22Rv1 (cell line): ENCODE measurements around the gene KRT86.
A peak's percentile ranks its signal among the peaks of the same experiment; 100 is the strongest.

Source experiments
- H3K27ac ChIP-seq: fragments of 450-650 bp; 2 replicates; pipeline ENCODE4 v1.5.1; 2017
- ZFX ChIP-seq: fragments of 450-650 bp; IDR thresholded peaks from 2 replicates; pipeline ENCODE4 v1.6.1; 2017; ENCODE audit warnings: antibody characterized with exemption, borderline replicate concordance
- TF ChIP-seq, protein P1 (sequence below): fragments of 450-650 bp; IDR thresholded peaks from 2 replicates; pipeline ENCODE4 v1.5.1; 2017; ENCODE audit warnings: mild to moderate bottlenecking

KRT86 gene

DNA sequence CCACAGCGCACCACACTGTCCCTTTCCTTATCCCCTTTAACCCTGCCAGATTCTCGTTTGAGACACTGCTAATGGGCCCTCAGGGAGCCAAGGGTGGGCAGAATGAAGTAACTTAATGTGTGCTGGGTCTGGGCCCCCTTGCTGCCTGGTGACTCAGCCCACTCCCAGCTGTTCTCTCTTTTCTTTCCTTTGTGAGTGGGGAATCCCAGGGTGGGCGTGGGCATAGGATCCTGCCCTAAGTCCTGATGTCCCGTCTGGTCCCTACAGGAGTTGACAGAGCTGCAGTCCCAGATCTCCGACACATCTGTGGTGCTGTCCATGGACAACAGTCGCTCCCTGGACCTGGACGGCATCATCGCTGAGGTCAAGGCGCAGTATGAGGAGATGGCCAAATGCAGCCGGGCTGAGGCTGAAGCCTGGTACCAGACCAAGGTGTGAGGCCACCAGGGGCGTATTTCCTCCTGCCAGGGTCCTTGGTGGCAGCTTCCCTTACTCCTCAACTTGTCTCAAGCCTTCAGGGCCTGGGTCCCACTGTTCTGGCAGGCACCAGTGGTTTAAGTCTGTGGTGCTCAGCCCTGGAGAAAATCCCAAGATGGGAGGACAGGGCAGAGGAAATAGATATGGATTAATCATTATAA, 33.1 kb upstream of the KRT86 start:
- no peak for TF ChIP-seq ZFX
- TF ChIP-seq, protein P1, sequence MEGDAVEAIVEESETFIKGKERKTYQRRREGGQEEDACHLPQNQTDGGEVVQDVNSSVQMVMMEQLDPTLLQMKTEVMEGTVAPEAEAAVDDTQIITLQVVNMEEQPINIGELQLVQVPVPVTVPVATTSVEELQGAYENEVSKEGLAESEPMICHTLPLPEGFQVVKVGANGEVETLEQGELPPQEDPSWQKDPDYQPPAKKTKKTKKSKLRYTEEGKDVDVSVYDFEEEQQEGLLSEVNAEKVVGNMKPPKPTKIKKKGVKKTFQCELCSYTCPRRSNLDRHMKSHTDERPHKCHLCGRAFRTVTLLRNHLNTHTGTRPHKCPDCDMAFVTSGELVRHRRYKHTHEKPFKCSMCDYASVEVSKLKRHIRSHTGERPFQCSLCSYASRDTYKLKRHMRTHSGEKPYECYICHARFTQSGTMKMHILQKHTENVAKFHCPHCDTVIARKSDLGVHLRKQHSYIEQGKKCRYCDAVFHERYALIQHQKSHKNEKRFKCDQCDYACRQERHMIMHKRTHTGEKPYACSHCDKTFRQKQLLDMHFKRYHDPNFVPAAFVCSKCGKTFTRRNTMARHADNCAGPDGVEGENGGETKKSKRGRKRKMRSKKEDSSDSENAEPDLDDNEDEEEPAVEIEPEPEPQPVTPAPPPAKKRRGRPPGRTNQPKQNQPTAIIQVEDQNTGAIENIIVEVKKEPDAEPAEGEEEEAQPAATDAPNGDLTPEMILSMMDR, result no peak
- H3K27ac ChIP-seq, result no peak overlapping the region

DNA sequence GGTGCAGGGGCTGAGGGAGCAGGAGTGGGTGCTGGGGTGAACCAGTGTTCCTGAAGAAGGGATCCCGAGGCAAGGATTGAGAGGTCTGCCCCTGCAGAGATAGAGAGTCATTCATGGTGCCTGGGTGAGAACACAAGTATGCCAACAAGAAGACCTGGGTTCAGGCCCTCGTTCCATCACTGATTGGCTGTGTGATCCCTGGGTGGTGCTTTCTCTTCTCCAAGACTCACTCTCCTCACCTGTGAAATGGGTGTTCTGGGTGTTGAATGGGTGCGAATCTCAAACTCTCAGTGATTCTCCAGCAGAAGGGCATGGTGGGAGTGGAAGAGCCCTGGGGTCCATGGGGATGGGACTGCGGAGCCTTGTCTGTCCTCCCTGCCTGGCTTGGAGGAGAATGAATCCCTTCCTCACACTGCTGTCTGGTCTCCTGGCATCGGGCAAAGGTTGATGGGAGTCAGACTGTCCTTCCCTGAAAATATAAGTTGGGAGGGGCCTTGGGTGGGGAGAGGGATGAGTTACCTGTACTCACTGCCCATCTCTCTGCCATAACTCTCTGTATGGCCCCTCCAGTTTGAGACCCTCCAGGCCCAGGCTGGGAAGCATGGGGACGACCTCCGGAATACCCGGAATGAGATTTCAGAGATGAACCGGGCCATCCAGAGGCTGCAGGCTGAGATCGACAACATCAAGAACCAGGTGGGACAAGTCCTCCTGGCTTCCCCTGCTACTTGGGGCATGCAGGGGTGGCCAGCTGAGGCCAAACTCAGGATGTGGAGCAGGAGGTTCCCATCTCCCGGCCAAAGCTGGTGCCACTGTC, 31.8 kb upstream of the KRT86 start:
- no peak for TF ChIP-seq ZFX
- TF ChIP-seq, protein P1, result no peak
- H3K27ac ChIP-seq, result peak overlapping the region; percentile 1; the same call in 1 of the 2 replicates

DNA sequence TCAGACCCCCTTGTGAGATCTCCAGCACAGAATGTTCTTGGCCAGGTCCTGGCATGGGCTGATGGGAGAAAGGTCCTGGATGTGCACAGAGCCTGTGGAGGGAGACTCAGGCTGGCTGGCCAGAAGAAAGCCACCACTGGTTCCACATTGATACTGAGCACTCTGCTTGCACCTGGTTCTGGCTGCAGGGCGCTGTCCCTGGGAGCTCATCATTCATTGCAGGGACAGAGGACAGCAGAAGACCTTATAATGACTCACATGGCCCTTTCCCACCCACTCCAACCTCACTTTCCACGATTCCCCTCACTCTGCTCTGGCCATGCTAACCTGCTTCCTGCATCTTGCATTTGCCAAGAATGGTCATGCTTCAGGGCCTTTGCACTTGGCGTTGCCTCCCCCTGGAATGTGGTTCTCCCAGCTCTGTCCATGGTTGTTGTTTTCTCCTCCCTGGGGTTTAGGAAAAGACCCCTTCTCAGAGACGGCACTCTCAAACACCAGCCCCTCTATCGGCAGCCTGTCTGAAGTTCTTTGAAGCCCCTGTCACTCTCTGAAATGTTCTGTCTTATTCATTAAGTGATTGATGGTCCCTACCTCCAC, 31.1 kb upstream of the KRT86 start:
- H3K27ac ChIP-seq, result peak overlapping the region; percentile 1; the same call in 1 of the 2 replicates

DNA sequence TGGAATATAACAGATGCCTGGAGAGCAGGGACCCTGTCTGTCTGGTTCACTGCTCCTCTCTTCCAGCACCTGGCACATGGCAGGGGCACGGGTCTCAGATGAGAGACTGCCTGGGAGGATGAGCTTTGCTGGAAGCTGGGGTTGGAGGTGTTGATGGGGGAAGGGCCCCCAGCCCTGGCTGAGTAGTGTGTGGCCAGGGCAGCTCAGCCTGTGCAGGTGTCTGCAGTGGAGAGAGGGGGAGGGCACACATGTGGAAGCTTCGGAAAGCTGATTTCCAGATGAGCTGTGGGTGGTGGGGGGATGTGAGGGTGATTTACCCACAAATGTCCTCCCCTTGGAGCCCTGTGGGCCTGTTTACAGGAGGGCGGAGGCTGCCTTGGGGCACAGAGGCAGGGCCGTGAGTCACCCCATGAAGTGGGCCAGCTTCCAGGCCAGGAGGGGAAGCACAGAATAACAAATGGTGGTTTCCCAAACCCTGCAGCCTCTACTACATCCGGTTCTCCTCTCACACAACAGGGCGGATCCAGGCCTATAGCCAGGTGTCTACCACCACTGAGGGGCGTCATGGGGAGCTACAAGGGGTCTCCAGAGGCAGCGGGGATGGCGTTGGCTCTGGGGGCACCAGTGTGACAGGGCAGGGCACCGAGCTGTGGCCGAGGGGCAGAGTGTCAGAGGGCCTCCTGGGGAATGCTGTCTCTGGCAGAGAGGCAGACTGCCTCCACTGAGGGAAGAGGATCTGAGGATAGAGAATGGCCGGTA, 30.4 kb upstream of the KRT86 start:
- TF ChIP-seq, protein P1, result no peak
- TF ChIP-seq ZFX, result no peak
- H3K27ac ChIP-seq, result 0 out of 2 replicates have a peak overlapping the region, but pooled peaks have one; percentile 1

More for the DNA sequence above, 31.1 kb upstream of the KRT86 start:
- TF ChIP-seq ZFX, result no peak
- TF ChIP-seq, protein P1, result no peak

DNA sequence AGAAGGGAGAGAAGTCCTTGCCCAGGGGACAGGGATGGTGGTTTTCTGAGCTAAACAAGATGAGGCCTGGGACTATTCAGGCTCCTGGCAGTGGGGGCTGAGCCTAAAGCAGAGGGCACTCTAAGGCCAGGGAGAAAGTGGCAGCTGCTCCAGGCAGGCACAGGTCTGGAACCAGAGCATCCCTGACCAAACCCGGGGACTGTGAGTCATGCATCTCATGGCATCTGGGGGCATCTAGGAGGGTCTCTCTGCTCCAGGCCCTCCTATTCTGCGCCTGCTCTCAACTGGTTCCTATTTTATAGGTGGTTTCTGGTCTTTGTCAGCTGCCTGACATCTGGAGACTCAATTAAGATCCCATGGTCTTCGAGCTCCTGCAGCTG, 29.8 kb upstream of the KRT86 start:
- TF ChIP-seq ZFX, result no peak
- TF ChIP-seq, protein P1, result no peak
- no peak overlapping the region for H3K27ac ChIP-seq

DNA sequence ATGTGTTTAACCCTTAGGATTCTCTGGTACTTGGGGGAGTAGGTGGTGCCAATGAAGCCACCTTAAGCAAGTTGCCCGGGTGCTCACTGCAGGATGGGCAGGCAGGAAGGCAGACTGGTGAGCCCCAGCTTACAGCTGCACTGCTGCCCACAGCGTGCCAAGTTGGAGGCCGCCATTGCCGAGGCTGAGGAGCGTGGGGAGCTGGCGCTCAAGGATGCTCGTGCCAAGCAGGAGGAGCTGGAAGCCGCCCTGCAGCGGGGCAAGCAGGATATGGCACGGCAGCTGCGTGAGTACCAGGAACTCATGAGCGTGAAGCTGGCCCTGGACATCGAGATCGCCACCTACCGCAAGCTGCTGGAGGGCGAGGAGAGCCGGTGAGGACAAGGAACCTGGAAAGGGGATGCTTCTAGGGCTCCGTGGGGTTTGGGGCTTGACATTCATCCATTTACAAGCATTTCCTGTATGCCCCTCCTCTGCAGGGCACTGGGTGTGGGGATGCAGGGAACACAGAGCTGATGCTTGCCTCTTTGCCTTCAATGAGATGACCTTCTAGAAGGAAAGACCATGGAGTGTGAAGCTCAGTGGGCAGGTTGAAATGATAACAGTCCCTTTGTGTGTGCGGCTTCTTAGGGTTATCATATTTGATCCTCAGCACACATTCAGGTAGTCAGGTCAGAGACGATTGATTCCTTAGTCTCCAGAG, 29.0 kb upstream of the KRT86 start:
- no peak overlapping the region for H3K27ac ChIP-seq
- TF ChIP-seq ZFX, result no peak
- TF ChIP-seq, protein P1, result peak; percentile 20
